GM23338 (cell line): ENCODE measurements around the gene PHF21A. TPM values are rescaled to one million over a fixed set of nuclear protein-coding genes. Genes with fewer than 3 reads are reported as not detected.

Experiments used
- ATAC-seq: fragments of 200-7000 bp; cut with Tn5 transposase; 3 replicates; pipeline ENCODE4 v1.9.1; 2020
- DNase-seq: peaks from one replicate; pipeline ENCODE4 v3.0.0-alpha.2; 2015; ENCODE audit warnings: low spot score
- H2AFZ ChIP-seq: fragments of 200-600 bp; sonication (generic); 2 replicates; pipeline ENCODE4 v1.8.0; 2016; ENCODE audit warnings: antibody characterized with exemption, mild to moderate bottlenecking, moderate library complexity
- H3F3A ChIP-seq: fragments of 200-600 bp; sonication (generic); replicated peaks from 2 replicates; pipeline ENCODE4 v1.8.0; 2017; ENCODE audit warnings: antibody characterized with exemption, mixed run types, low read depth
- H3K27ac ChIP-seq: fragments of 200-600 bp; sonication (generic); 2 replicates; pipeline ENCODE4 v1.6.1; 2016; ENCODE audit warnings: low read depth
- H3K27me3 ChIP-seq: fragments of 200-600 bp; sonication (generic); 2 replicates; pipeline ENCODE4 v1.8.0; 2016; ENCODE audit warnings: mild to moderate bottlenecking, mixed run types, moderate library complexity; ENCODE audit not compliant: insufficient read depth
- H3K36me3 ChIP-seq: fragments of 200-600 bp; sonication (generic); 2 replicates; pipeline ENCODE4 v1.8.0; 2016; ENCODE audit warnings: mild to moderate bottlenecking; ENCODE audit not compliant: insufficient read depth
- H3K4me1 ChIP-seq: fragments of 200-600 bp; sonication (generic); 2 replicates; pipeline ENCODE4 v1.8.0; 2016; ENCODE audit warnings: mild to moderate bottlenecking, moderate library complexity; ENCODE audit not compliant: insufficient read depth
- H3K4me2 ChIP-seq: fragments of 200-600 bp; sonication (generic); 2 replicates; pipeline ENCODE4 v1.7.1; 2017; ENCODE audit warnings: mixed run types
- H3K4me3 ChIP-seq: fragments of 200-600 bp; sonication (generic); 2 replicates; pipeline ENCODE4 v1.6.1; 2016; ENCODE audit warnings: mixed run types
- H3K79me2 ChIP-seq: fragments of 200-600 bp; sonication (generic); replicated peaks from 2 replicates; pipeline ENCODE4 v1.8.0; 2017; ENCODE audit warnings: mild to moderate bottlenecking; ENCODE audit not compliant: insufficient read depth
- H3K9me2 ChIP-seq: fragments of 200-600 bp; sonication (generic); 2 replicates; pipeline ENCODE4 v1.8.0; 2017; ENCODE audit not compliant: insufficient read depth
- H4K20me1 ChIP-seq: fragments of 200-600 bp; sonication (generic); replicated peaks from 2 replicates; pipeline ENCODE4 v1.8.0; 2017; ENCODE audit warnings: mild to moderate bottlenecking; ENCODE audit not compliant: insufficient read depth
- H3K27ac Mint-ChIP-seq: 2 replicates; pipeline ENCODE4 v1.8.0; 2020; ENCODE audit warnings: inconsistent platforms, mild to moderate bottlenecking, moderate library complexity, mixed read lengths
- H3K27me3 Mint-ChIP-seq: 3 replicates; pipeline ENCODE4 v1.8.0; 2022; ENCODE audit warnings: low read depth, mild to moderate bottlenecking, moderate library complexity, mixed read lengths, inconsistent platforms; ENCODE audit not compliant: insufficient read depth, poor library complexity
- H3K36me3 Mint-ChIP-seq: 3 replicates; pipeline ENCODE4 v1.8.0; 2021; ENCODE audit warnings: low read depth, mild to moderate bottlenecking, inconsistent platforms, moderate library complexity, mixed read lengths
- H3K4me1 Mint-ChIP-seq: 3 replicates; pipeline ENCODE4 v1.8.0; 2020; ENCODE audit warnings: mild to moderate bottlenecking, inconsistent platforms, mixed read lengths
- H3K4me3 Mint-ChIP-seq: 3 replicates; pipeline ENCODE4 v1.8.0; 2021; ENCODE audit warnings: moderate library complexity, mild to moderate bottlenecking, inconsistent platforms, mixed read lengths
- H3K9me3 Mint-ChIP-seq: 3 replicates; pipeline ENCODE4 v1.8.0; 2020; ENCODE audit warnings: moderate library complexity, mild to moderate bottlenecking, inconsistent platforms, mixed read lengths
- CTCF ChIP-seq, 2 experiments: fragments of 200-600 bp in 1 of 2; sonication (generic) in 1 of 2; conservative IDR thresholded peaks; 2 replicates each; pipeline versions ENCODE4 v1.5.1 to v1.6.1; 2016 to 2017; ENCODE audit warnings: antibody characterized with exemption in 2 of 2, low read depth in 2 of 2, mild to moderate bottlenecking in 2 of 2, moderate library complexity in 1 of 2
- EZH2 ChIP-seq: fragments of 200-600 bp; sonication (generic); IDR thresholded peaks from one replicate; pipeline ENCODE4 v1.8.0; 2017; ENCODE audit warnings: antibody characterized with exemption, mild to moderate bottlenecking, low read depth; ENCODE audit not compliant: unreplicated experiment
- ZNF331 ChIP-seq: fragments of 250-450 bp; sonication (Bioruptor Pico); IDR thresholded peaks from 2 replicates; pipeline ENCODE4 v1.5.0; 2020; ENCODE audit warnings: low read depth, mild to moderate bottlenecking, moderate library complexity
- polyA plus RNA-seq: library from polyadenylated mRNA; unstranded; fragments of >200 nt; fragmentation: Nextera tagmentation; extraction: Ambion mirVana; gene quantifications from 2 replicates; pipeline ENCODE4 v1.2.1, GENCODE V29; 2016
- total RNA-seq: library from RNA; depleted of rRNA; stranded (reverse); fragments of >200 nt; shearing (Covaris generic); gene quantifications from 2 replicates; pipeline ENCODE4 v1.2.3, GENCODE V29; 2014

Gene PHF21A
- total and polyA plus RNA-seq, 2 experiments from 2014 or later = 21.7 to 23.6 TPM

- no peaks in the 10 kb centered on the region for H3K27me3 Mint-ChIP-seq
- no peaks in the 10 kb centered on the region for H3K36me3 Mint-ChIP-seq
- 0 out of 2 replicates have a peak, but pooled peaks cover 3% of the 10 kb centered on the region for H3F3A ChIP-seq
- no peak overlapping the region for H3K4me3 ChIP-seq
- H3K27ac Mint-ChIP-seq = no peak overlapping the region
- peaks cover 13% of the 10 kb centered on the region; the same call in 2 of the 3 replicates for H3K4me1 Mint-ChIP-seq
- H3K4me3 Mint-ChIP-seq = no peak overlapping the region
- no peaks in the 10 kb centered on the region for H3K9me3 Mint-ChIP-seq
- no peaks in the 10 kb centered on the region for H4K20me1 ChIP-seq
- H3K4me1 ChIP-seq = peaks cover 6% of the 10 kb centered on the region
- H3K79me2 ChIP-seq = no peaks in the 10 kb centered on the region; the same call in 1 of the 2 replicates
- no peaks in the 10 kb centered on the region for H3K9me2 ChIP-seq
- H3K27me3 ChIP-seq = no peaks in the 10 kb centered on the region
- no peak overlapping the region for H3K4me2 ChIP-seq
- TF ChIP-seq CTCF (conservative IDR thresholded peaks at IDR 0.05; ENCODE audit: low read depth in 2 of 2) = peak; percentile 47 to 57; a peak in 3 of 4 replicates
- TF ChIP-seq ZNF331 (CRISPR knock-in tag) = no peak
- peak; percentile 45 for DNase-seq
- H2AFZ ChIP-seq = 0 out of 2 replicates have a peak overlapping the region, but pooled peaks have one; percentile 12
- H3K27ac ChIP-seq = no peak overlapping the region
- H3K36me3 ChIP-seq = no peaks in the 10 kb centered on the region
- peak; percentile 65 for ATAC-seq
Observed at GRCh38 chr11:46127150-46127638, 5.9 kb upstream of the PHF21A start.

- DNase-seq (no peak), ATAC-seq (no peak)
- Mint-ChIP-seq H3K4me3 (no peak overlapping the region), H3K9me3 (no peaks in the 10 kb centered on the region), H3K4me1 (peaks cover 10% of the 10 kb centered on the region; the same call in 2 of the 3 replicates), H3K27me3 (peaks cover 7% of the 10 kb centered on the region), H3K36me3 (no peaks in the 10 kb centered on the region), H3K27ac (no peak overlapping the region)
- Histone ChIP-seq H3K79me2 (no peaks in the 10 kb centered on the region; the same call in 1 of the 2 replicates), H3F3A (0 out of 2 replicates have a peak, but pooled peaks cover 3% of the 10 kb centered on the region), H3K9me2 (no peaks in the 10 kb centered on the region), H3K4me1 (peaks cover 6% of the 10 kb centered on the region), H3K27me3 (no peaks in the 10 kb centered on the region), H3K4me3 (no peak overlapping the region), H3K27ac (no peak overlapping the region), H3K4me2 (no peak overlapping the region), H2AFZ (no peak overlapping the region), H3K36me3 (no peaks in the 10 kb centered on the region), H4K20me1 (no peaks in the 10 kb centered on the region)
- TF ChIP-seq EZH2 = no peak
Observed at GRCh38 chr11:46125284-46125683, 4.0 kb upstream of the PHF21A start.

- Mint-ChIP-seq H3K27ac (no peak overlapping the region; the same call in 1 of the 2 replicates), H3K4me3 (peak overlapping the region; percentile 89), H3K9me3 (no peaks in the 10 kb centered on the region; the same call in 2 of the 3 replicates), H3K4me1 (peaks cover 22% of the 10 kb centered on the region; the same call in 2 of the 3 replicates), H3K27me3 (peaks cover 9% of the 10 kb centered on the region), H3K36me3 (no peaks in the 10 kb centered on the region)
- Histone ChIP-seq H3K36me3 (no peaks in the 10 kb centered on the region), H2AFZ (no peak overlapping the region), H3K27me3 (no peaks in the 10 kb centered on the region), H4K20me1 (no peaks in the 10 kb centered on the region), H3K79me2 (peaks cover 14% of the 10 kb centered on the region), H3K27ac (0 out of 2 replicates have a peak overlapping the region, but pooled peaks have one; percentile 97), H3K4me2 (peak overlapping the region; percentile 94), H3F3A (0 out of 2 replicates have a peak, but pooled peaks cover 3% of the 10 kb centered on the region), H3K9me2 (no peaks in the 10 kb centered on the region), H3K4me3 (peak overlapping the region; percentile 95), H3K4me1 (peaks cover 16% of the 10 kb centered on the region)
- DNase-seq (no peak), ATAC-seq (no peak)
- TF ChIP-seq CTCF (conservative IDR thresholded peaks at IDR 0.05; ENCODE audit: low read depth in 2 of 2) (no peak), ZNF331 (CRISPR knock-in tag) (no peak), EZH2 (no peak)
Observed at GRCh38 chr11:46122945-46123715, 1.9 kb upstream of the PHF21A start.
